ENCODE results near the gene MPP4. TPM values are rescaled to one million over a fixed set of nuclear protein-coding genes. Genes with fewer than 3 reads are reported as not detected.
A peak's percentile ranks its signal among the peaks of the same experiment; 100 is the strongest.

Gene MPP4
- total RNA-seq, 1 experiment from 2014 or later, result not detected

DNA sequence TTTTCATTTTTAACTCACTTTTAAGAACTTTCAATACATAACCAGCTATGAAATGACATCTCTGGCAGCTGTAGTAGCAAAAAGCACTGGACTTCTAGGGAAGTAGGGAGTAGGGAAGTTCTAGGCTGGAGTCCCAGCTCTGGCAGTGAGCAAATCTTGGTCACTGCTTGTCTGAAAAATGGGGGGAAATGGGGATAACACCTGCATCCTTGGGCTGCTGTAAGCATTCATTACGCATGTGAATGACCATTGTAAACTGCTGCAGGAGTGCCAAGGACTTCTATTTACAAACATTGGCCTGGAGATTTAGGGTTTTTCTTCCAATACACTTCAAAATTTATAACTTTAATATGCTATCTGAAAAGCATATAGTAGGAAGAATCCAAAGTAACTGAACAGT, 972 bp upstream of the MPP4 start:
- Histone ChIP-seq H3T11ph (ENCODE audit: low read length) (no peak overlapping the region), H2BK120ac (ENCODE audit: low read depth, low read length, poor library complexity, severe bottlenecking) (no peak overlapping the region), H2AFZ (ENCODE audit: low read length) (no peak overlapping the region), H2AK5ac (ENCODE audit: insufficient read length, low read length) (no peak overlapping the region), H3K27me3 (ENCODE audit: insufficient read depth, low read length) (no peaks in the 10 kb centered on the region), H3K18ac (ENCODE audit: insufficient read length, low read depth, low read length) (no peak overlapping the region), H2BK5ac (ENCODE audit: insufficient read length, low read length) (no peak overlapping the region), H3K79me2 (ENCODE audit: insufficient read depth, low read length) (no peaks in the 10 kb centered on the region), H3K9me3 (ENCODE audit: control insufficient read depth, low read depth, low read length) (no peaks in the 10 kb centered on the region), H3K79me1 (ENCODE audit: insufficient read depth, low read depth, low read length, poor library complexity, severe bottlenecking) (no peaks in the 10 kb centered on the region), H2BK20ac (ENCODE audit: low read depth, low read length, poor library complexity, severe bottlenecking) (no peak overlapping the region), H3K9ac (ENCODE audit: extremely low read depth, insufficient read length, low read length) (no peak overlapping the region), H3K4me2 (ENCODE audit: insufficient read depth, insufficient read length, low read length) (no peak overlapping the region), H3K4me1 (ENCODE audit: insufficient read depth, low read length) (peaks cover 21% of the 10 kb centered on the region), H3K23me2 (ENCODE audit: insufficient read length, low read depth, low read length, poor library complexity, severe bottlenecking) (no peaks in the 10 kb centered on the region), H3K27ac (ENCODE audit: insufficient read length, low read depth, low read length) (no peak overlapping the region), H3K23ac (ENCODE audit: insufficient read length, low read depth, low read length) (no peak overlapping the region), H3K4ac (ENCODE audit: low read depth, low read length) (no peak overlapping the region), H3K56ac (ENCODE audit: insufficient read length, low read depth, low read length) (no peak overlapping the region), H3K14ac (ENCODE audit: insufficient read depth, low read length) (no peak overlapping the region), H4K91ac (ENCODE audit: insufficient read length, low read depth, low read length) (no peak overlapping the region), H2BK15ac (ENCODE audit: low read depth, low read length) (no peak overlapping the region), H4K8ac (replicated peaks; ENCODE audit: insufficient read length, low read depth, low read length) (no peak overlapping the region), H4K5ac (ENCODE audit: insufficient read length, low read depth, low read length) (no peak overlapping the region), H2BK12ac (ENCODE audit: insufficient read length, low read depth, low read length) (no peak overlapping the region), H4K20me1 (ENCODE audit: control insufficient read depth, insufficient read depth, insufficient read length) (no peaks in the 10 kb centered on the region)
- TF ChIP-seq, protein P1, sequence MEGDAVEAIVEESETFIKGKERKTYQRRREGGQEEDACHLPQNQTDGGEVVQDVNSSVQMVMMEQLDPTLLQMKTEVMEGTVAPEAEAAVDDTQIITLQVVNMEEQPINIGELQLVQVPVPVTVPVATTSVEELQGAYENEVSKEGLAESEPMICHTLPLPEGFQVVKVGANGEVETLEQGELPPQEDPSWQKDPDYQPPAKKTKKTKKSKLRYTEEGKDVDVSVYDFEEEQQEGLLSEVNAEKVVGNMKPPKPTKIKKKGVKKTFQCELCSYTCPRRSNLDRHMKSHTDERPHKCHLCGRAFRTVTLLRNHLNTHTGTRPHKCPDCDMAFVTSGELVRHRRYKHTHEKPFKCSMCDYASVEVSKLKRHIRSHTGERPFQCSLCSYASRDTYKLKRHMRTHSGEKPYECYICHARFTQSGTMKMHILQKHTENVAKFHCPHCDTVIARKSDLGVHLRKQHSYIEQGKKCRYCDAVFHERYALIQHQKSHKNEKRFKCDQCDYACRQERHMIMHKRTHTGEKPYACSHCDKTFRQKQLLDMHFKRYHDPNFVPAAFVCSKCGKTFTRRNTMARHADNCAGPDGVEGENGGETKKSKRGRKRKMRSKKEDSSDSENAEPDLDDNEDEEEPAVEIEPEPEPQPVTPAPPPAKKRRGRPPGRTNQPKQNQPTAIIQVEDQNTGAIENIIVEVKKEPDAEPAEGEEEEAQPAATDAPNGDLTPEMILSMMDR (conservative IDR thresholded peaks at IDR 0.05), result no peak
- H3K9me3 Mint-ChIP-seq, result no peaks in the 10 kb centered on the region
- DNase-seq, result no peak
- H3K4me1 Mint-ChIP-seq, result peaks cover 52 to 56% of the 10 kb centered on the region in 2 experiments
- H3K27me3 Mint-ChIP-seq (ENCODE audit: low read depth), result no peaks in the 10 kb centered on the region
- H3K4me3 Mint-ChIP-seq, result no peak overlapping the region
- no CpG with 5 or more reads among the region's 1 CpG for WGBS (ENCODE audit: extremely low coverage, insufficient read length, low lambda C conversion rate)
- peaks cover 2 to 18% (median 15%) of the 10 kb centered on the region in 3 experiments; a peak in 6 of 7 replicates for H3K36me3 Mint-ChIP-seq (ENCODE audit: insufficient read depth in 1 of 3, low read depth in 3 of 3)
- peak overlapping the region; percentile 35 to 88 (median 74); a peak in 4 of 7 replicates for H3K27ac Mint-ChIP-seq
